Measurements from ENCODE around the gene TRIM14.

Gene TRIM14

DNA sequence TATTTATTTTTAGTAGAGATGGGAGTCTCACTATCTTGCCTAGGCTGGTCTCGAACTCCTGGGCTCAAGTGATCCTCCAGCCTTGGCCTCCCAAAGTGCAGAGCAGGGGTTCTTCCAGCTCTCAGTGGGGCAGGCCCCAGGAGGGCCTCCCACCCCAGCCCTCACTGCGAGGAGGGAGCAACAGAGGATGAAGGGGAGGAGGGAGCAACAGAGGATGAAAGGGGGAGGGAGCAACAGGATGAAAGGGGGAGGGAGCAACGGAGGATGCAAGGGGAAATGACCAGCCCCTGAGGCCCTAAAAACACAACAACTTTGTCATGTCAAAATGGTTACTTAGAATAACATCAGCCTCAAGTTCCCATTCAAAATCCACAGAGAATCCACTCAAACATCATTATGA, 10.0 kb downstream of the TRIM14 start:
- in situ Hi-C loops (cut with HindIII; ENCODE audit: low pct_ligation_motif_present, low sequenced_read_pairs), result no loop called here
- H3K27ac ChIP-seq, result no peak overlapping the region
- DNase-seq, result no peak
- H3K36me3 ChIP-seq (replicated peaks), result no peaks in the 10 kb centered on the region
- H3K27me3 ChIP-seq (replicated peaks), result no peaks in the 10 kb centered on the region
- H3K4me3 ChIP-seq (ENCODE audit: low read depth, low read length), result no peak overlapping the region
- TF ChIP-seq CTCF (IDR thresholded peaks at IDR 0.05; ENCODE audit: low read depth, low read length, missing control alignments), result no peak

DNA sequence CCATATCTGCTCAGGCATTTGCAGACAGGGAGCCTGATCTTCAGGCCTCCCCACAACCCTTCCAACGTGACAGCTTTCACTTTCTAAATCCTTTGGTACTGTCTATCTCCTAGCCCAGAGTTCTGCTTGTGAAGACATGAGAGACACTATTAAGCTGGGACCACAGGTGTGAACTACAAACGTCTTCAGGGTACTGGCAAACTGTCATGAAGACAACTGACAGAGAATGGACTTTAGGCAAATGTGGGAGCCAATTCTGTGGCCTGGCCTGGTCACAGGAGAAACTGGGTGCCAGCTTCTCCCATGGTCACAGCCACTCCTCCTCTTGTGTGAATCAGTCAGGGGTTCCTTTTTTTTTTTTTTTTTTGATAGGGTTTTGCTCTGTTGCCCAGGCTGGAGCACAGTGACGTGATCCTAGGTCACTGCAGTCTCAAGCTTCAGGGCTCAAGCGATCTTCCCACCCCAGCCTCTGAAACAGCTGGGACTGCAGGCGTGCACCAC, 10.4 kb downstream of the TRIM14 start:
- DNase-seq, result no peak
- Histone ChIP-seq H3K4me3 (ENCODE audit: low read depth, low read length) (no peak overlapping the region), H3K27ac (no peak overlapping the region), H3K27me3 (replicated peaks) (no peaks in the 10 kb centered on the region), H3K36me3 (replicated peaks) (no peaks in the 10 kb centered on the region)
- no peak for TF ChIP-seq CTCF (IDR thresholded peaks at IDR 0.05; ENCODE audit: low read depth, low read length, missing control alignments)
- in situ Hi-C loops (cut with HindIII; ENCODE audit: low pct_ligation_motif_present, low sequenced_read_pairs), result no loop called here

DNA sequence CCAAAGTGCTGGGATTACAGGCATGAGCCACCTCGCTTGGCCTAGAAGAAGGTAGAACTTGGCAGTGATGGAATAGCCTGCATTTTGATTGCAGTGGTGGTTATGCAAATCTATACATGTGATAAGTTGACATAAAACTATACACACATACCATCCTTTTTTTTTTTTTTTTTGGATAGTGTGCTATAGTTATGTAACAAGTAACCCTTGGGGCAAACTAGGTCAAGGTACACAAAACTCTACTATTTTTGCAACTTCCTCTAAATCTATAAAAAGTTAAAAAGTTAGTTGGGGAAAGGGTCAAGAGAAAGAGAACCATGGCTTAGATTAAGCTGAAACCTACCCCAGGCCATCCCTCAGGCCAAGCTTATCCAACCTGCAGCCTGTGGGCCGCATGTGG, 11.1 kb downstream of the TRIM14 start:
- in situ Hi-C loops (cut with HindIII; ENCODE audit: low pct_ligation_motif_present, low sequenced_read_pairs), result no loop called here
- TF ChIP-seq CTCF (IDR thresholded peaks at IDR 0.05; ENCODE audit: low read depth, low read length, missing control alignments), result no peak
- DNase-seq, result no peak
- H3K4me3 ChIP-seq (ENCODE audit: low read depth, low read length), result no peak overlapping the region
- H3K36me3 ChIP-seq (replicated peaks), result no peaks in the 10 kb centered on the region
- H3K27ac ChIP-seq, result no peak overlapping the region
- no peaks in the 10 kb centered on the region for H3K27me3 ChIP-seq (replicated peaks)

- in situ Hi-C loops (cut with HindIII; ENCODE audit: low pct_ligation_motif_present, low sequenced_read_pairs), result no loop called here
- no peak for DNase-seq
- Histone ChIP-seq H3K4me3 (ENCODE audit: low read depth, low read length) (no peak overlapping the region), H3K36me3 (replicated peaks) (no peaks in the 10 kb centered on the region), H3K27me3 (replicated peaks) (no peaks in the 10 kb centered on the region), H3K27ac (no peak overlapping the region)
- TF ChIP-seq CTCF (IDR thresholded peaks at IDR 0.05; ENCODE audit: low read depth, low read length, missing control alignments), result no peak
Observed at GRCh38 chr9:98105006-98105405, 14.0 kb downstream of the TRIM14 start.

DNA sequence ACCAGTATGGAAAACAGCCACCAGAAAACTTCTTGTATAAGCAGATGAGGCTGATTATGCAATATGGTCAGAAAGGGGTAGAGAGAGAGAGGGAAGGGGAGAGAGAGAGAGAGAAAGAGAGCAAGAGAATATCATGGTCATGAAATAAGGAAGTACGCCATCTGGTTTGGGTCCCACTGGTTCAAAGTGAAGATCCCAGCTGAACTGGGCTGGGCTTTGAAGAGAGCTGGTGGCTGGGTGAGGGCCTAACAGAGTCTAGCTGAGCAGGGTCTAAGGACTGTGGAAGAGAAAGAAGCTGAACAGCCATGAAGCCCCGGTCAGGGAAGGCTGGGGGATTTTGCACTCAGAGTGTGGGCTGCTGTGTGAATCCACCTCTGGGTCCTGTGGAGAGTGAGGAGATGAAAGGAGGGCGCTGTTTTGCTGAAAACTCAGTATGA, 14.6 kb downstream of the TRIM14 start:
- in situ Hi-C loops (cut with HindIII; ENCODE audit: low pct_ligation_motif_present, low sequenced_read_pairs), result no loop called here
- DNase-seq, result no peak
- H3K27me3 ChIP-seq (replicated peaks), result no peaks in the 10 kb centered on the region
- H3K4me3 ChIP-seq (ENCODE audit: low read depth, low read length), result no peak overlapping the region
- H3K27ac ChIP-seq, result no peak overlapping the region
- TF ChIP-seq CTCF (IDR thresholded peaks at IDR 0.05; ENCODE audit: low read depth, low read length, missing control alignments), result no peak
- no peaks in the 10 kb centered on the region for H3K36me3 ChIP-seq (replicated peaks)

- in situ Hi-C loops (cut with HindIII; ENCODE audit: low pct_ligation_motif_present, low sequenced_read_pairs), result no loop called here
- H3K27ac ChIP-seq, result no peak overlapping the region
- H3K4me3 ChIP-seq (ENCODE audit: low read depth, low read length), result no peak overlapping the region
- H3K27me3 ChIP-seq (replicated peaks), result no peaks in the 10 kb centered on the region
- TF ChIP-seq CTCF (IDR thresholded peaks at IDR 0.05; ENCODE audit: low read depth, low read length, missing control alignments), result no peak
- DNase-seq, result no peak
- H3K36me3 ChIP-seq (replicated peaks), result no peaks in the 10 kb centered on the region
Observed at GRCh38 chr9:98101868-98102273, 17.2 kb downstream of the TRIM14 start.
